Prostate gland (tissue), 2 donors: ENCODE results near the gene PANX2. TPM values are rescaled to one million over a fixed set of nuclear protein-coding genes. Genes with fewer than 3 reads are reported as not detected.

Experiments used
- DNase-seq: peaks from one replicate; pipeline ENCODE4 v3.0.0-alpha.2; 2019; ENCODE audit warnings: low spot score
- H3K27ac ChIP-seq, 2 donors: fragments of 200-600 bp; sonication (generic); 2 replicates each; pipeline ENCODE4 v1.5.1; 2017 to 2019
- H3K27me3 ChIP-seq: fragments of 200-600 bp; sonication (generic); replicated peaks from 2 replicates; pipeline ENCODE4 v1.5.1; 2019; ENCODE audit not compliant: insufficient read depth
- H3K36me3 ChIP-seq, 2 donors: fragments of 200-600 bp; sonication (generic); 1 replicate in 1 of 2; 2 replicates in 1 of 2; pipeline versions ENCODE4 v1.5.1 to v1.8.1; 2017 to 2019
- H3K4me1 ChIP-seq: fragments of 200-600 bp; sonication (generic); replicated peaks from 2 replicates; pipeline ENCODE4 v1.5.1; 2019
- H3K4me3 ChIP-seq, 2 donors: fragments of 200-600 bp; sonication (generic); 2 replicates each; pipeline ENCODE4 v1.5.1; 2017 to 2019
- H3K9me3 ChIP-seq: fragments of 200-600 bp; sonication (generic); 2 replicates; pipeline ENCODE4 v1.5.1; 2017
- POLR2A ChIP-seq: fragments of 450-650 bp; IDR thresholded peaks from one replicate; pipeline ENCODE4 v1.6.1; 2016; ENCODE audit warnings: antibody characterized with exemption, mild to moderate bottlenecking
- POLR2AphosphoS5 ChIP-seq: sonication (generic); formaldehyde crosslinking; IDR thresholded peaks from one replicate; pipeline ENCODE4 v1.6.1; 2017; ENCODE audit warnings: antibody characterized with exemption
- WGBS: methylation state at CpG from one replicate; pipeline ENCODE4 v1.1.5; 2018; 5-methylcytosine and 5-hydroxymethylcytosine counted together
- intact Hi-C: fragments of 100-400 bp; cut with DNase I; formaldehyde crosslinking; loops from one replicate; pipeline ENCODE4 v1.14.2; 2022
- total RNA-seq, 2 donors: library from RNA; depleted of rRNA; stranded (reverse); fragments of >200 nt; gene quantifications; one replicate each; pipeline ENCODE4 v1.1.0, GENCODE V29; 2016
- TF ChIP-seq, protein P1 (sequence below), 4 experiments: fragments of 200-600 bp in 2 of 4; fragments of 450-650 bp in 2 of 4; sonication (generic) in 2 of 4; IDR thresholded peaks; 1 replicate in 3 of 4; 2 replicates in 1 of 4; pipeline ENCODE4 v1.5.1; 2016 to 2019; ENCODE audit warnings: antibody characterized with exemption in 4 of 4, mild to moderate bottlenecking in 2 of 4, moderate library complexity in 2 of 4

Gene PANX2
- total RNA-seq, 2 donors from 2014 or later = 7.5 to 9.5 TPM

DNA sequence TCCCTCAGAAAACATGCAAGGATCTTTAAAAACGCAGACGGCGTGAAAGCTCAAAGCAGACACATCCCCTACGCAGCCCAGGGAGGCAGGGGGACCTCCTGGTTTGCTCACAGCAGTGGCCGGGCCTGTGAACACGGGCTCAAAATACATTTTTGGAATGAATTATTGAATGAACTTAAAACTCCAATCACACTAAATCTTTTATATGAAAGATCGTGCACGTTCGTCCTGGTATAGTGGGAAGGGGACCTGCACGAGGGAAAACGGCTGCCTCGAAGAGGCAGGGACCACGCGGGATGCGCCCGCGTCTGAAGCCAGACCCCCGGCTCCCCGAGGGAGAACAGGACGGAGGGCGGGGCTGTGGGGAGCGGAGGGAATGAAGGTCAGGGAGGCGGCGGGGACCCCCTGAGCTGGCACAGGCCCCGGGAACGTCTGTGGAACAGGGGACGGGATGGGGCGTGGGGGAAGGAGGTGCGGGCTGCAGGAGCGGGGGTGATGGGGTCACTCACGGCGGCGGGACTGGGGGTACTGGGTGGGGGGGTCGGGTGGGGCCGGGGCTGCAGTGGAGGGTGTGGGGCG is 1.3 kb upstream of the PANX2 start:
- Histone ChIP-seq H3K27ac (no peak overlapping the region), H3K9me3 (no peaks in the 10 kb centered on the region), H3K27me3 (no peaks in the 10 kb centered on the region), H3K4me3 (peak overlapping the region; percentile 46 to 55), H3K4me1 (no peaks in the 10 kb centered on the region), H3K36me3 (no peaks in the 10 kb centered on the region)
- TF ChIP-seq, protein P1, sequence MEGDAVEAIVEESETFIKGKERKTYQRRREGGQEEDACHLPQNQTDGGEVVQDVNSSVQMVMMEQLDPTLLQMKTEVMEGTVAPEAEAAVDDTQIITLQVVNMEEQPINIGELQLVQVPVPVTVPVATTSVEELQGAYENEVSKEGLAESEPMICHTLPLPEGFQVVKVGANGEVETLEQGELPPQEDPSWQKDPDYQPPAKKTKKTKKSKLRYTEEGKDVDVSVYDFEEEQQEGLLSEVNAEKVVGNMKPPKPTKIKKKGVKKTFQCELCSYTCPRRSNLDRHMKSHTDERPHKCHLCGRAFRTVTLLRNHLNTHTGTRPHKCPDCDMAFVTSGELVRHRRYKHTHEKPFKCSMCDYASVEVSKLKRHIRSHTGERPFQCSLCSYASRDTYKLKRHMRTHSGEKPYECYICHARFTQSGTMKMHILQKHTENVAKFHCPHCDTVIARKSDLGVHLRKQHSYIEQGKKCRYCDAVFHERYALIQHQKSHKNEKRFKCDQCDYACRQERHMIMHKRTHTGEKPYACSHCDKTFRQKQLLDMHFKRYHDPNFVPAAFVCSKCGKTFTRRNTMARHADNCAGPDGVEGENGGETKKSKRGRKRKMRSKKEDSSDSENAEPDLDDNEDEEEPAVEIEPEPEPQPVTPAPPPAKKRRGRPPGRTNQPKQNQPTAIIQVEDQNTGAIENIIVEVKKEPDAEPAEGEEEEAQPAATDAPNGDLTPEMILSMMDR (IDR thresholded peaks at IDR 0.05) = no peak
- TF ChIP-seq POLR2A (no peak), POLR2AphosphoS5 (no peak)
- no peak for DNase-seq
- 14% methylated on average over 28 of the region's 36 CpGs for WGBS
- intact Hi-C loops = no loop called here

DNA sequence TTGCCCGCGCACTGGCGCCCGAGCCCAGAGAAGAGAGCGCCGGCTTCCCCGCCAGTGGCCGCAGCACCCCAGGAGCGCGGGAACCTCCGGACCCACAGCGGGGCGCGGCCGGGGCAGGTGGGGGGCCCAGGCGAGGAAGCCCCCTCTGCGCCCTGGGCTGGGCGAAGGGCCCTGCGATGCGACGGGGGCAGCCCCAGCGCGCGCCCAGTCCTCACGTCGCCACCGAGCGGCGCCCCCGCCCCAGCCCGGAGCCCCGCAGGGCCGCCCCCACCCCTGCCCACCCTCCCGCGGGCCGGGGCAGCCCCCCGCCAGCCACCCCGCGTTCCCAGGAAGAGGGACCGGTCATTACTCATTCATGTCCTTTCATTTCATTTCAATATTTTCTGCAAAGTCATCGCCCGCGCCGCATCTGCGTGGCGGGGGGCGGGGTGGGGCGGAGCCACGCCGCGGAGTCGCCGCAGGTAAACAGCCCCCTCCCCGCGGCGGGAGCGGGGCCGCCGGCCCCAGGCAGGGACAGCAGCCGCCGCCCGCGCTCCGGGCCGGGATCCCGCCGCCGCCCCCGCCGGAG is 673 bp upstream of the PANX2 start:
- Histone ChIP-seq H3K36me3 (no peaks in the 10 kb centered on the region), H3K4me1 (no peaks in the 10 kb centered on the region), H3K27me3 (no peaks in the 10 kb centered on the region), H3K4me3 (peak overlapping the region; percentile 46 to 55), H3K9me3 (no peaks in the 10 kb centered on the region), H3K27ac (no peak overlapping the region)
- DNase-seq = no peak
- intact Hi-C loops = no loop called here
- 3% methylated on average over 27 of the region's 70 CpGs for WGBS
- TF ChIP-seq POLR2AphosphoS5 = no peak
- TF ChIP-seq POLR2A = no peak
- TF ChIP-seq, protein P1 (IDR thresholded peaks at IDR 0.05) = no peak

DNA sequence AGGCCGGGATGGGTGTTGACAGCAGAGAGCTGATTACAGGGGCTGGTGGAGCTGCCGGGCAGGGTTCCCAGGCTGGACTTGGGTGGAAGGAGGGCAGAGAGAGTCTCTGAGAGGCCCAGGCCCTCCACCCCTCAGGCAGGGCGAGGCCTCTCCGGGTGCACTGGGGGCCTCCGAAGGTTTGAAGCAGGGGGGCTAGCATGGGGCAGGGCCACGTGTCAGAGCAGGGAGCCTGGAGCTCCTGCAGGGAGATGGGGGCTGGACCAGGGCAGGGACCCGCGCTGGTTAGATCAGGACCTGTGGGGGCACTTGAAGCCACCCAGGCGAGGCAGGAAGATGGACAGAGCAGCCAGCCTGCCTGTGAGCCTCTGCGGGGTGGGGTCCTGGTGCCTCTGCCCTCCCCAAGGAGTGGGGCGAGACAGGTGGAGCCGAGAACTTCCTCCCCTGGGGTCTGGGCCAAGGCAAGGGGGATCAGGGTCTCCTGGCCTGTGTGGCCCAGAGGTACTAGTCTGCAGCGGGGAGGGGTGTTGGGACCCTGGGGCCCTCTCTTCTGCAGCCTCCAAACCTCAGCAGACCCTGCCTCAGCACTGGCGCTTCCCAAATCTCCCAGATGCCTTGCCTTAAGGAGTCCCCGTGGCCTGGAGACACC is 911 bp downstream of the PANX2 start:
- no peaks in the 10 kb centered on the region for H3K36me3 ChIP-seq
- DNase-seq = no peak
- no peak overlapping the region for H3K27ac ChIP-seq
- no peaks in the 10 kb centered on the region for H3K9me3 ChIP-seq
- intact Hi-C loops = no loop called here
- H3K4me1 ChIP-seq = no peaks in the 10 kb centered on the region
- H3K4me3 ChIP-seq = peak overlapping the region; percentile 46 to 55
- WGBS = 60% methylated on average over 15 of the region's 15 CpGs
- TF ChIP-seq POLR2AphosphoS5 (no peak), POLR2A (no peak)
- TF ChIP-seq, protein P1 (IDR thresholded peaks at IDR 0.05) = no peak
- H3K27me3 ChIP-seq = no peaks in the 10 kb centered on the region

DNA sequence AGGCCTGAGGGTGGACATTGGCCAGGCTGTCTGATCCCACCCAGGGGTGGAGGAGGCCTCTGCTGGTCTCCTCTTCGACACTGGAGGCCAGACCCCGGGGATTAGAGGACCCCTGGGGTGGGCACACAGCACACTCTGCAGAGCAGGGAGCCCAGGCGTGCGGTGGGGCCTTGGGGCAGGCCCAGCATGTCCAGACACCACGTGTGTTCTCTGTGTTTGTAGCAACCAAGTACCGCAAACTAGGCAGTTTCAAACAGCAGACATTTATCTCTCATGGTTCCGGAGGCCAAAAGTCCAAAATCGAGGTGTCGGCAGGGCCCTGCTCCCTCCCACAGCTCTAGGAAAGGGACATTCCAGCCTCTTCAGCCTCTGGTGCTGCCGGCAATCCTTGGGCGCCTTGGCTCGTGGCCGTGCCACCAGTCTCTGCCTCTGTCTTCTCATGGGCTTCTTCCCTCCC is 1.5 kb downstream of the PANX2 start:
- H3K27ac ChIP-seq = no peak overlapping the region
- no peak overlapping the region for H3K4me3 ChIP-seq
- no peaks in the 10 kb centered on the region for H3K9me3 ChIP-seq
- WGBS = 80% methylated on average over 13 of the region's 13 CpGs
- TF ChIP-seq, protein P1 (IDR thresholded peaks at IDR 0.05) = no peak
- no peak for TF ChIP-seq POLR2AphosphoS5
- TF ChIP-seq POLR2A = no peak
- no peak for DNase-seq
- intact Hi-C loops = no loop called here
- H3K4me1 ChIP-seq = no peaks in the 10 kb centered on the region
- H3K36me3 ChIP-seq = no peaks in the 10 kb centered on the region
- no peaks in the 10 kb centered on the region for H3K27me3 ChIP-seq
